Muscle layer of colon (tissue), 2 donors: ENCODE measurements around the gene HEPACAM.

ENCODE experiments used
- H3K27ac ChIP-seq: one replicate; pipeline ENCODE4 v1.7.0; 2013; ENCODE audit warnings: low read depth, mild to moderate bottlenecking, low read length, moderate library complexity
- H3K27me3 ChIP-seq, 2 donors: one replicate each; pipeline ENCODE4 v1.7.0; 2013; ENCODE audit warnings: low read length in 2 of 2, mild to moderate bottlenecking in 2 of 2; ENCODE audit not compliant: insufficient read depth in 2 of 2, control insufficient read depth in 1 of 2
- H3K36me3 ChIP-seq: one replicate; pipeline ENCODE4 v1.7.0; 2013; ENCODE audit warnings: mild to moderate bottlenecking, low read length; ENCODE audit not compliant: insufficient read depth
- H3K4me1 ChIP-seq: one replicate; pipeline ENCODE4 v1.7.0; 2013; ENCODE audit warnings: mild to moderate bottlenecking, low read length; ENCODE audit not compliant: insufficient read depth
- H3K4me3 ChIP-seq, 2 donors: one replicate each; pipeline ENCODE4 v1.7.0; 2013; ENCODE audit warnings: low read length in 2 of 2, low read depth in 1 of 2, mild to moderate bottlenecking in 1 of 2, moderate library complexity in 1 of 2
- H3K9ac ChIP-seq: one replicate; pipeline ENCODE4 v1.7.0; 2013; ENCODE audit warnings: low read length
- H3K9me3 ChIP-seq: one replicate; pipeline ENCODE4 v1.7.0; 2013; ENCODE audit warnings: mild to moderate bottlenecking, low read length
- donor health status: abdominal sarcoma.
- donor health status: Adenocarcinoma of cecum.

HEPACAM gene

DNA sequence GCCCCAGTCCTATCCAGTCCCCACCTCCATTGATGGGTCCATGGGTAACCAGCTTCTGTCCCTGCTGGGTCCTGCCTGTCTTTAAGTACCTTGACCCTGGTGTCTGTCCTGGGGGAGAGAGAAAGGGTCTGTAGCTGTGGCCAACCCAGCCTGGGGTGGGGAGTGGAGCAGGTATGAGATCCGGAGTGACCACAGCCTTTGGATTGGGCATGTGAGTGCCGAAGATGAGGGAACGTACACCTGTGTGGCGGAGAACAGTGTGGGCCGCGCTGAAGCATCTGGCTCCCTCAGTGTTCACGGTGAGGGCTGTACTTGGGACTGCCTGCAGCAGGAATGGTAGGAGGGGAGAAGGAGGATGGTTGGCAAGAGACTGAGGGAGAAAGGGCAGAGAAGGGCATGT is 65.4 kb downstream of the HEPACAM start:
- Histone ChIP-seq H3K27me3 (peaks cover 51 to 82% of the 10 kb centered on the region in 2 donors), H3K9ac (no peak overlapping the region), H3K9me3 (no peaks in the 10 kb centered on the region), H3K27ac (no peak overlapping the region), H3K4me1 (peaks cover 11% of the 10 kb centered on the region), H3K4me3 (no peak overlapping the region), H3K36me3 (no peaks in the 10 kb centered on the region)

DNA sequence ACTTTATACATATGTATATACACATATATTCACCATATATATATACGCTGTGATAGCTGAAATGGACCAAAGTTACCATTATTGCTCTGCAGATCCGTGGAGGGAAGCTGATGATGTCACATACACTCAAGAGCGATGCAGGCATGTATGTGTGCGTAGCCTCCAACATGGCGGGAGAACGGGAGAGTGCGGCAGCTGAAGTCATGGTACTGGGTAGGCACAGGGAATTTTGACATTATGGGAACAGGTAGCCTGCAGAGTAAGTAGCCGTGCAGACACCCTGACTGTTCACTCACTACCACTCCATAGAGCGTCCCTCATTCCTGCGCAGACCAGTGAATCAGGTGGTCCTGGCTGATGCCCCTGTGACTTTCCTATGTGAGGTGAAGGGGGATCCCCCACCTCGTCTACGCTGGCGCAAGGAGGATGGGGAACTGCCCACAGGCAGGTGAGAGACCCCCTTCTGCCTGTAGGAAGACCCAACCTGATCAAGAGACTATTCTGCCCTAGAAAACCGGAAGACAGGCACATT is 65.9 kb downstream of the HEPACAM start:
- Histone ChIP-seq H3K27ac (no peak overlapping the region), H3K36me3 (no peaks in the 10 kb centered on the region), H3K9ac (no peak overlapping the region), H3K9me3 (no peaks in the 10 kb centered on the region), H3K4me3 (no peak overlapping the region), H3K27me3 (peaks cover 56 to 82% of the 10 kb centered on the region in 2 donors), H3K4me1 (peaks cover 16% of the 10 kb centered on the region)

DNA sequence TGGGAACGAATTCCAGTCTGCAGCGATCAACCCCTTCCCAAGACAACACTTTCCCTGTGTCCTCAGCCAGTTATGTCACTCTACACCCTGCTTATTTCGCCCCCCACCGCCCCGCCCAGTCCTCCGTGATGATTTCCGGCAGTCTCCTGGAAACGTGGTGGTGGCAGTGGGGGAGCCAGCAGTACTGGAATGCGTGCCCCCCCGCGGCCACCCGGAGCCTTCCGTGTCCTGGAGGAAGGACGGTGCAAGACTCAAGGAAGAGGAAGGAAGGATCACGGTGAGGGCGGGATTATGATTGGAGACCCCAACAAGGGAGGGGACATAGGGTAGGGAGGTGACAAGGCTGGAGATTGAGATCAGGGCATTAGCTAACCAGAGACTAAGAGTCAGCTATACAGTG is 66.5 kb downstream of the HEPACAM start:
- Histone ChIP-seq H3K4me3 (no peak overlapping the region), H3K27me3 (peaks cover 62 to 82% of the 10 kb centered on the region in 2 donors), H3K27ac (no peak overlapping the region), H3K9me3 (no peaks in the 10 kb centered on the region), H3K4me1 (peaks cover 18% of the 10 kb centered on the region), H3K36me3 (no peaks in the 10 kb centered on the region), H3K9ac (no peak overlapping the region)
